GM12878 (cell line): ENCODE measurements around the gene SMCO1. TPM values are rescaled to one million over a fixed set of nuclear protein-coding genes. Genes with fewer than 3 reads are reported as not detected.

Experiments used
- ATAC-seq: fragments of 200-7000 bp; cut with Tn5 transposase; 3 replicates; pipeline ENCODE4 v1.9.1; 2020; ENCODE audit warnings: mild to moderate bottlenecking, moderate library complexity
- BruUV-seq: library from RNA; stranded (reverse); fragments of 400-500 nt; replicated peaks from 2 replicates; lab custom pipeline; 2021; lab: Mats Ljungman, UMichigan
- CTCF ChIA-PET: fragments of 300-600 bp; sonication (Branson Sonifier 250); formaldehyde crosslinking; extraction: SDS; loops from one replicate; lab custom pipeline; 2021; ENCODE audit warnings: inconsistent platforms; lab: Yijun Ruan, JAX
- POLR2A ChIA-PET: fragments of 350-600 bp; formaldehyde crosslinking; extraction: SDS; loops from one replicate; lab custom pipeline; 2021; ENCODE audit warnings: inconsistent platforms; lab: Charles Lee
- RAD21 ChIA-PET: fragments of 300-600 bp; sonication (Branson Sonifier 250); formaldehyde crosslinking; loops from one replicate; lab custom pipeline; 2023; ENCODE audit warnings: antibody characterized with exemption; ENCODE audit not compliant: unreplicated experiment; lab: Charles Lee
- SMC1A ChIA-PET: fragments of 300-600 bp; sonication (Branson Sonifier 250); formaldehyde crosslinking; loops from one replicate; lab custom pipeline; 2023; ENCODE audit not compliant: unreplicated experiment, uncharacterized antibody; lab: Charles Lee
- DNase-seq: peaks from one replicate; pipeline ENCODE4 v3.0.0-alpha.2; 2011; ENCODE audit warnings: low read depth, low spot score
- FAIRE-seq: peaks from 3 replicates; lab custom pipeline; 2011; peaks lifted over from hg19 to GRCh38; lab: Jason Lieb, UNC
- H2AFZ ChIP-seq: 2 replicates; pipeline ENCODE4 v1.6.0; 2011; ENCODE audit warnings: low read depth, low read length, control low read depth; ENCODE audit not compliant: control insufficient read depth
- H3K27ac ChIP-seq: 2 replicates; pipeline ENCODE4 v1.5.1; 2011; ENCODE audit warnings: control low read depth; ENCODE audit not compliant: control insufficient read depth, insufficient read depth
- H3K27me3 ChIP-seq, 2 experiments: replicated peaks in 1 of 2; 2 replicates each; pipeline versions ENCODE4 v1.6.0 to v1.6.1; 2011; ENCODE audit warnings: low read length in 1 of 2; ENCODE audit not compliant: control insufficient read depth in 2 of 2, insufficient read depth in 2 of 2
- H3K36me3 ChIP-seq, 2 experiments: 2 replicates each; pipeline ENCODE4 v1.5.1; 2011; ENCODE audit warnings: low read length in 1 of 2; ENCODE audit not compliant: control insufficient read depth in 2 of 2, insufficient read depth in 2 of 2
- H3K4me1 ChIP-seq: 2 replicates; pipeline ENCODE4 v1.6.1; 2011; ENCODE audit warnings: mild to moderate bottlenecking, low read length, moderate library complexity, mixed read lengths; ENCODE audit not compliant: control insufficient read depth, insufficient read depth
- H3K4me2 ChIP-seq: 2 replicates; pipeline ENCODE4 v1.6.0; 2011; ENCODE audit warnings: control low read depth; ENCODE audit not compliant: control insufficient read depth, insufficient read depth
- H3K4me3 ChIP-seq: fragments of 200-600 bp; sonication (generic); 2 replicates; pipeline ENCODE4 v1.5.1; 2016
- H3K79me2 ChIP-seq: 2 replicates; pipeline ENCODE4 v1.6.0; 2011; ENCODE audit warnings: low read length; ENCODE audit not compliant: control insufficient read depth, insufficient read depth
- H3K9ac ChIP-seq: 2 replicates; pipeline ENCODE4 v1.8.0; 2011; ENCODE audit warnings: low read length, control low read depth, mixed read lengths; ENCODE audit not compliant: control insufficient read depth, insufficient read depth
- H3K9me3 ChIP-seq: replicated peaks from 3 replicates; pipeline ENCODE4 v1.5.1; 2011; ENCODE audit warnings: mild to moderate bottlenecking, low read length; ENCODE audit not compliant: control insufficient read depth, insufficient read depth
- H4K20me1 ChIP-seq: 2 replicates; pipeline ENCODE4 v1.6.0; 2011; ENCODE audit not compliant: control insufficient read depth, insufficient read depth
- CEBPZ ChIP-seq: fragments of 150-350 bp; IDR thresholded peaks from 2 replicates; pipeline ENCODE4 v1.6.1; 2016; ENCODE audit warnings: low read depth, low read length
- IKZF2 ChIP-seq, 2 experiments: fragments of 450-650 bp; IDR thresholded peaks; 2 replicates each; pipeline ENCODE4 v1.6.1; 2017; ENCODE audit warnings: mild to moderate bottlenecking in 2 of 2, moderate library complexity in 2 of 2
- JUND ChIP-seq: IDR thresholded peaks from 2 replicates; pipeline ENCODE4 v1.6.1; 2012; ENCODE audit warnings: low read depth, mild to moderate bottlenecking, low read length, improper control_type of control experiment, moderate library complexity
- MTA2 ChIP-seq: fragments of 450-650 bp; IDR thresholded peaks from 2 replicates; pipeline ENCODE4 v1.6.1; 2016; ENCODE audit warnings: low read depth, mild to moderate bottlenecking, moderate library complexity
- MYB ChIP-seq: fragments of 150-350 bp; IDR thresholded peaks from 2 replicates; pipeline ENCODE4 v1.6.1; 2014; ENCODE audit warnings: mild to moderate bottlenecking, low read depth, low read length, borderline replicate concordance
- NFXL1 ChIP-seq: fragments of 450-650 bp; IDR thresholded peaks from 2 replicates; pipeline ENCODE4 v1.6.1; 2017; ENCODE audit warnings: antibody characterized with exemption, mild to moderate bottlenecking, borderline replicate concordance
- POU2F2 ChIP-seq: IDR thresholded peaks from 3 replicates; pipeline ENCODE4 v1.6.1; 2011; ENCODE audit warnings: low read depth, mild to moderate bottlenecking, low read length, borderline replicate concordance
- SMAD5 ChIP-seq: IDR thresholded peaks from 2 replicates; pipeline ENCODE4 v1.6.1; 2016; ENCODE audit warnings: antibody characterized with exemption, low read depth
- SRF ChIP-seq, 2 experiments: IDR thresholded peaks; 2 replicates each; pipeline ENCODE4 v1.6.1; 2011; ENCODE audit warnings: low read depth in 2 of 2, low read length in 2 of 2, mild to moderate bottlenecking in 1 of 2, moderate library complexity in 1 of 2
- STAT1 ChIP-seq: fragments of 450-650 bp; conservative IDR thresholded peaks from 2 replicates; pipeline ENCODE4 v1.6.1; 2014; ENCODE audit warnings: antibody characterized with exemption, mild to moderate bottlenecking
- USF1 ChIP-seq: IDR thresholded peaks from 2 replicates; pipeline ENCODE4 v1.6.1; 2011; ENCODE audit warnings: borderline replicate concordance, low read depth, mild to moderate bottlenecking, moderate library complexity, mixed read lengths, low read length; ENCODE audit not compliant: insufficient read depth; ENCODE audit errors: extremely low read length
- WGBS: methylation state at CpG from one replicate; pipeline ENCODE4 v1.1.6; 2016; ENCODE audit warnings: low lambda C conversion rate; ENCODE audit not compliant: insufficient replicate concordance, insufficient coverage; ENCODE audit errors: missing lambda C conversion rate; 5-methylcytosine and 5-hydroxymethylcytosine counted together
- in situ Hi-C: fragments of 300-500 bp; cut with MboI; formaldehyde crosslinking; loops from 9 replicates; pipeline ENCODE4 v1.14.3; 2018; ENCODE audit warnings: mixed read lengths
- intact Hi-C: fragments of 100-400 bp; cut with micrococcal nuclease; formaldehyde crosslinking; loops from one replicate; pipeline ENCODE4 v1.14.2; 2022; ENCODE audit not compliant: unreplicated experiment
- polyA plus RNA-seq, 11 experiments: library from polyadenylated mRNA; depleted of rRNA in 4 of 11; unstranded in 6 of 11; stranded (reverse) in 5 of 11; fragments of >200 nt; fragmentation: Nextera tagmentation in 4 of 11; fragmentation: Illumina TruSeq in 1 of 11; extraction: Ambion mirVana in 4 of 11; extraction: Trizol in 1 of 11; gene quantifications; 1 replicate in 1 of 11; 2 replicates in 10 of 11; pipeline versions ENCODE4 v1.2.1 to v1.2.3, GENCODE V29; 2011 to 2016; ENCODE audit warnings: inconsistent platforms in 2 of 11, missing spikeins in 2 of 11, low read depth in 1 of 11
- total RNA-seq, 4 experiments: library from RNA; depleted of rRNA in 3 of 4; stranded (reverse); fragments of >200 nt in 3 of 4; fragmentation: Illumina TruSeq in 1 of 4; extraction: Trizol in 1 of 4; gene quantifications; 2 replicates each; pipeline versions ENCODE4 v1.2.1 to v1.2.3, GENCODE V29; 2013 to 2021
- TF ChIP-seq, protein P1 (sequence below): fragments of 450-650 bp; IDR thresholded peaks from 2 replicates; pipeline ENCODE4 v1.6.1; 2017; ENCODE audit warnings: borderline replicate concordance

The SMCO1 gene
- total and polyA plus RNA-seq, 10 of the 15 experiments (the other 5 are each of a cell fraction or from before 2014, with no cell fraction given) = 0.05 TPM; not detected in 9

DNA sequence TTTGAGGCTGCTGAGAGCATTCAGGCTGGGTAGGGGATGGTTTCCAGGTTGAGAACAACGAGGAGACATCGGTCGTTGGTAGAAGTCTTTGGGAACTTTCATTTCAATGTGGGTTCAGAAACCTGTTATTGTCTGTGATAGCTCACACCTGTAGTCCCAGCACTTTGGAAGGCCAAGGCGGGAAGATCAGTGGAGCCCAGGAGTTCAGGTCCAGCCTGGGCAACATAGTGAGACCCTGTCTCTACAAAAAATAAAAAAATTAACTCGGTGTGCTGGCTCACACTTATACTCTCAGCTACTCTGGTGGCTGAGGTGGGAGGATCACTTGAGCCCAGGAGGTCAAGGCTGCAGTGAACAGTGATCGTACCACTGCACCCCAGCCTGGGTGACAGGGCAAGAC is 10.6 kb downstream of the SMCO1 start:
- Histone ChIP-seq H3K9me3 (peaks cover 3% of the 10 kb centered on the region; the same call in 1 of the 3 replicates), H3K9ac (no peak overlapping the region), H3K79me2 (peaks cover 38% of the 10 kb centered on the region), H4K20me1 (0 out of 2 replicates have a peak, but pooled peaks cover 3% of the 10 kb centered on the region), H3K4me1 (no peaks in the 10 kb centered on the region), H3K36me3 (no peaks in the 10 kb centered on the region), H3K4me2 (no peak overlapping the region), H3K4me3 (no peak overlapping the region), H3K27ac (no peak overlapping the region), H3K27me3 (no peaks in the 10 kb centered on the region), H2AFZ (no peak overlapping the region)
- in situ Hi-C loops = no loop called here
- FAIRE-seq = no peak
- ChIA-PET RAD21 (interaction anchor here (1.5 kb wide), 1 partner anchor 30 kb away, joined by 3 read pairs; no protein-coding TSS in a partner anchor), CTCF (interaction anchor here (1.0 to 1.7 kb wide), 6 partner anchors 10 to 109 kb away, joined by 3 to 6 read pairs (median 4); partner anchors contain the start of gene SMCO1)
- ATAC-seq = no peak
- BruUV-seq = no TSS peak
- WGBS = 95% methylated on average over 6 of the region's 6 CpGs
- TF ChIP-seq POU2F2 = no peak
- no peak for TF ChIP-seq JUND
- TF ChIP-seq USF1 = no peak
- TF ChIP-seq MTA2 = no peak
- no peak for TF ChIP-seq SRF (IDR thresholded peaks at IDR 0.05; ENCODE audit: low read depth in 2 of 2, low read length in 2 of 2)
- TF ChIP-seq MYB = no peak
- no peak for TF ChIP-seq STAT1
- no peak for TF ChIP-seq NFXL1
- no peak for TF ChIP-seq CEBPZ
- no peak for TF ChIP-seq SMAD5
- no peak for TF ChIP-seq IKZF2 (IDR thresholded peaks at IDR 0.05)
- TF ChIP-seq, protein P1, sequence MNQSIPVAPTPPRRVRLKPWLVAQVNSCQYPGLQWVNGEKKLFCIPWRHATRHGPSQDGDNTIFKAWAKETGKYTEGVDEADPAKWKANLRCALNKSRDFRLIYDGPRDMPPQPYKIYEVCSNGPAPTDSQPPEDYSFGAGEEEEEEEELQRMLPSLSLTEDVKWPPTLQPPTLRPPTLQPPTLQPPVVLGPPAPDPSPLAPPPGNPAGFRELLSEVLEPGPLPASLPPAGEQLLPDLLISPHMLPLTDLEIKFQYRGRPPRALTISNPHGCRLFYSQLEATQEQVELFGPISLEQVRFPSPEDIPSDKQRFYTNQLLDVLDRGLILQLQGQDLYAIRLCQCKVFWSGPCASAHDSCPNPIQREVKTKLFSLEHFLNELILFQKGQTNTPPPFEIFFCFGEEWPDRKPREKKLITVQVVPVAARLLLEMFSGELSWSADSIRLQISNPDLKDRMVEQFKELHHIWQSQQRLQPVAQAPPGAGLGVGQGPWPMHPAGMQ = no peak
- TF ChIP-seq, all 136 proteins: peak for 0
- ChIA-PET POLR2A (interaction anchor here (0.6 kb wide), 1 partner anchor 228 kb away, joined by 3 read pairs; no protein-coding TSS in a partner anchor), SMC1A (interaction anchor here (0.8 to 1.2 kb wide), 2 partner anchors 12 to 69 kb away, joined by 3 read pairs; no protein-coding TSS in a partner anchor)
- intact Hi-C loops = loop anchor here (5.0 kb wide), 1 partner anchor 62 kb away; no protein-coding TSS in a partner anchor
- DNase-seq = no peak
